WI38 (cell line): ENCODE data around the gene PLA2G2E.

Source experiments
- H3K4me3 ChIP-seq: 2 replicates; pipeline ENCODE4 v1.5.1; 2011; ENCODE audit warnings: low read depth, mild to moderate bottlenecking, control low read depth, low read length
- CTCF ChIP-seq: IDR thresholded peaks from 2 replicates; pipeline ENCODE4 v1.5.1; 2012; ENCODE audit warnings: low read depth, mild to moderate bottlenecking, control low read depth, low read length

PLA2G2E gene

GRCh38 chr1:19957779-19958178, 34.4 kb upstream of the PLA2G2E start:
- TF ChIP-seq CTCF, result no peak
- H3K4me3 ChIP-seq, result no peak overlapping the region

GRCh38 chr1:19955534-19956170, 32.2 kb upstream of the PLA2G2E start:
- no peak for TF ChIP-seq CTCF
- no peak overlapping the region for H3K4me3 ChIP-seq

GRCh38 chr1:19954059-19954458, 30.6 kb upstream of the PLA2G2E start:
- H3K4me3 ChIP-seq, result no peak overlapping the region
- no peak for TF ChIP-seq CTCF

- no peak for TF ChIP-seq CTCF
- no peak overlapping the region for H3K4me3 ChIP-seq
These were observed 25.6 kb upstream of the PLA2G2E start for GRCh38 chr1:19949016-19949415.

GRCh38 chr1:19946971-19947370, 23.6 kb upstream of the PLA2G2E start:
- no peak overlapping the region for H3K4me3 ChIP-seq
- TF ChIP-seq CTCF, result no peak

GRCh38 chr1:19946331-19946751, 22.9 kb upstream of the PLA2G2E start:
- TF ChIP-seq CTCF, result no peak
- no peak overlapping the region for H3K4me3 ChIP-seq

GRCh38 chr1:19945914-19946313, 22.5 kb upstream of the PLA2G2E start:
- no peak overlapping the region for H3K4me3 ChIP-seq
- TF ChIP-seq CTCF, result no peak
